Measurements from ENCODE around the gene DAPK1. TPM values are rescaled to one million over a fixed set of nuclear protein-coding genes. Genes with fewer than 3 reads are reported as not detected.
A peak's percentile ranks its signal among the peaks of the same experiment; 100 is the strongest.

The DAPK1 gene
- total and polyA plus RNA-seq, 10 of the 15 experiments (the other 5 are each of a cell fraction or from before 2014, with no cell fraction given), result 8.2 to 94.7 (median 51.6) TPM

GRCh38 chr9:87498046-87498810, 561 bp downstream of the DAPK1 start (continued):
- TF ChIP-seq ZNF687 (IDR thresholded peaks at IDR 0.05), result peak; percentile 17; the same call in 1 of the 2 replicates
- no peak for TF ChIP-seq SREBF2 (IDR thresholded peaks at IDR 0.05; ENCODE audit: low read length)
- peak; percentile 17; the same call in 1 of the 2 replicates for TF ChIP-seq MXI1 (IDR thresholded peaks at IDR 0.05; ENCODE audit: low read depth, low read length)
- TF ChIP-seq IKZF1 (conservative IDR thresholded peaks at IDR 0.05), result peak; percentile 49

- no peak for FAIRE-seq
- Histone ChIP-seq H3K9ac (ENCODE audit: control insufficient read depth, insufficient read depth, low read length) (peak overlapping the region; percentile 87), H3K27ac (ENCODE audit: control insufficient read depth, insufficient read depth) (peak overlapping the region; percentile 85), H3K79me2 (ENCODE audit: control insufficient read depth, insufficient read depth, low read length) (peaks cover 64% of the 10 kb centered on the region), H2AFZ (ENCODE audit: control insufficient read depth, low read depth, low read length) (peak overlapping the region; percentile 67), H3K27me3 (replicated peaks in 1 of 2; ENCODE audit: control insufficient read depth in 2 of 2, insufficient read depth in 2 of 2, low read length in 1 of 2) (no peaks in the 10 kb centered on the region), H3K4me1 (ENCODE audit: control insufficient read depth, insufficient read depth, low read length) (peaks cover 13% of the 10 kb centered on the region), H3K4me3 (peak overlapping the region; percentile 82), H3K4me2 (ENCODE audit: control insufficient read depth, insufficient read depth) (peak overlapping the region; percentile 62), H3K36me3 (ENCODE audit: control insufficient read depth in 2 of 2, insufficient read depth in 2 of 2, low read length in 1 of 2) (0 out of 4 replicates have a peak, but pooled peaks cover 0 to 3% of the 10 kb centered on the region in 2 experiments), H4K20me1 (ENCODE audit: control insufficient read depth, insufficient read depth) (no peaks in the 10 kb centered on the region), H3K9me3 (replicated peaks; ENCODE audit: control insufficient read depth, insufficient read depth, low read length) (no peaks in the 10 kb centered on the region)
- DNase-seq (ENCODE audit: low read depth, low spot score), result no peak
- ChIA-PET CTCF (interaction anchor here (1.2 to 2.0 kb wide), 5 partner anchors 33 to 81 kb away, joined by 3 to 7 read pairs (median 5); no protein-coding TSS in a partner anchor), RAD21 (ENCODE audit: unreplicated experiment) (interaction anchor here (1.1 to 3.9 kb wide), 9 partner anchors 16 to 164 kb away, joined by 3 to 59 read pairs (median 7); no protein-coding TSS in a partner anchor), POLR2A (interaction anchor here (0.8 to 4.2 kb wide), 6 partner anchors 17 to 81 kb away, joined by 3 to 32 read pairs (median 4); no protein-coding TSS in a partner anchor), SMC1A (ENCODE audit: uncharacterized antibody, unreplicated experiment) (interaction anchor here (0.8 to 4.6 kb wide), 15 partner anchors 17 to 163 kb away, joined by 3 to 25 read pairs (median 5); no protein-coding TSS in a partner anchor)
- in situ Hi-C loops (cut with MboI) (no loop called here), intact Hi-C loops (cut with micrococcal nuclease; ENCODE audit: unreplicated experiment) (loop anchor here (1.0 to 2.0 kb wide), 2 partner anchors 59 to 162 kb away; no protein-coding TSS in a partner anchor)
- BruUV-seq (replicated peaks), result TSS peak; percentile 51
- WGBS (ENCODE audit: insufficient coverage, insufficient replicate concordance, low lambda C conversion rate, missing lambda C conversion rate), result 2% methylated on average over 26 of the region's 26 CpGs
- peak; percentile 9 for ATAC-seq
- 0 out of 2 replicates have a peak, but pooled peaks have one; percentile 5 for TF ChIP-seq ZNF687 (IDR thresholded peaks at IDR 0.05)
- 0 out of 2 replicates have a peak, but pooled peaks have one; percentile 7 for TF ChIP-seq ATF7 (IDR thresholded peaks at IDR 0.05; ENCODE audit: low read depth)
- TF ChIP-seq EGR1 (IDR thresholded peaks at IDR 0.05; ENCODE audit: borderline replicate concordance in 1 of 2, low read depth in 2 of 2, low read length in 2 of 2), result 0 out of 3 replicates have a peak, but pooled peaks of 1 of the 2 experiments have one; percentile 3
- peak; percentile 29; the same call in 1 of the 2 replicates for TF ChIP-seq MLLT1 (IDR thresholded peaks at IDR 0.05)
- no peak for TF ChIP-seq SMC3 (IDR thresholded peaks at IDR 0.05; ENCODE audit: borderline replicate concordance, low read length)
- TF ChIP-seq NBN (IDR thresholded peaks at IDR 0.05), result 0 out of 2 replicates have a peak, but pooled peaks have one; percentile 13
Observed at GRCh38 chr9:87498811-87499360, 1.2 kb downstream of the DAPK1 start.
